AG10803 (cell line): ENCODE results near the gene ZBTB42.
"Not testable (repeated sequence)": the region's sequence is repeated elsewhere in the genome, so short reads cannot be mapped to it uniquely, and the experiment has no call there.

Experiments
- DNase-seq: peaks from one replicate; pipeline ENCODE4 v3.0.0; 2010; ENCODE audit warnings: low read depth
- H3K4me3 ChIP-seq: 2 replicates; pipeline ENCODE4 v1.5.1; 2011; ENCODE audit warnings: mild to moderate bottlenecking, low read length, control low read depth
- TF ChIP-seq, protein P1 (sequence below): conservative IDR thresholded peaks from 2 replicates; pipeline ENCODE4 v1.5.1; 2011; ENCODE audit warnings: mild to moderate bottlenecking, low read length, control low read depth, inconsistent platforms

ZBTB42 gene

DNA sequence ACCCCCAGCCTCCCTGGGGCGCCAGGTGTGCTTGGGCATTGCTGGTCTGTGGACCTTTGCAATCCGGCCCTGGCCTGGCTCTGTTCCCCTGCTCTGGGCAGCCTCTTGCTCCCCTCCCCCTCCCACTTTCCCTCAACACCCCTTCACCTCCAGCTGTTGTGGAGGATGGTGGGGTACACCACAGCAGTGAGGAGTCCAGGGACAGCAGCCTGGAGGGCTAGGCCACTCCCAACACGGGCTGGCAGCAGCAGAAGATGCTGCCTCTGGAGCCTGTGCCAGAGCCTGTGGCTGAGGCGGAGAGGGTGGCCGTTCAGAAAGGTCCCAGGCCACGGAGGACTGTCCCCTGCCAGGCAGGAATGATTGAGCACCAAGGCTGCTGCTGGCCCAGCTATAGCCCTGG is 7.6 kb downstream of the ZBTB42 start:
- TF ChIP-seq, protein P1, sequence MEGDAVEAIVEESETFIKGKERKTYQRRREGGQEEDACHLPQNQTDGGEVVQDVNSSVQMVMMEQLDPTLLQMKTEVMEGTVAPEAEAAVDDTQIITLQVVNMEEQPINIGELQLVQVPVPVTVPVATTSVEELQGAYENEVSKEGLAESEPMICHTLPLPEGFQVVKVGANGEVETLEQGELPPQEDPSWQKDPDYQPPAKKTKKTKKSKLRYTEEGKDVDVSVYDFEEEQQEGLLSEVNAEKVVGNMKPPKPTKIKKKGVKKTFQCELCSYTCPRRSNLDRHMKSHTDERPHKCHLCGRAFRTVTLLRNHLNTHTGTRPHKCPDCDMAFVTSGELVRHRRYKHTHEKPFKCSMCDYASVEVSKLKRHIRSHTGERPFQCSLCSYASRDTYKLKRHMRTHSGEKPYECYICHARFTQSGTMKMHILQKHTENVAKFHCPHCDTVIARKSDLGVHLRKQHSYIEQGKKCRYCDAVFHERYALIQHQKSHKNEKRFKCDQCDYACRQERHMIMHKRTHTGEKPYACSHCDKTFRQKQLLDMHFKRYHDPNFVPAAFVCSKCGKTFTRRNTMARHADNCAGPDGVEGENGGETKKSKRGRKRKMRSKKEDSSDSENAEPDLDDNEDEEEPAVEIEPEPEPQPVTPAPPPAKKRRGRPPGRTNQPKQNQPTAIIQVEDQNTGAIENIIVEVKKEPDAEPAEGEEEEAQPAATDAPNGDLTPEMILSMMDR = no peak
- no peak for DNase-seq
- H3K4me3 ChIP-seq = no peak overlapping the region

DNA sequence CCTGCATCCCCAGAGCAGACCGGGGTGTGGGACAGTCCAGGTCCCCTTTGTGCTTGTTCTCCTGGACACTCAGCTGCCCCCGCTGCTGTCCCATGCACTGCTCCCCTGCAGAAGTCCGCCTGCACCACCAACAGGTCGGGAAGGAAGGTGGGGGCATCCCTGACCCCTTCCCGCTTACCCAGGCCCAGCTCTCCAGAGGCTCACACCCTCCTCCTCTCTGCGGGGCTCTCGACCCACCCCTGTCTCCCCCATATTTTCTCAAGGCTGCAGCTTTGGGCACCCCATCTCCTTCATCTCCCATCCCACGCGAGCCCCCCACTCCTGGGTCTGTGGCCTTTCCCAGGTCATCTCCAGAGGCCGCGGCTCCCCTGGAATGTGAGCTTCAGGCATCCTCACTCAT is 9.4 kb downstream of the ZBTB42 start:
- TF ChIP-seq, protein P1 = no peak

DNA sequence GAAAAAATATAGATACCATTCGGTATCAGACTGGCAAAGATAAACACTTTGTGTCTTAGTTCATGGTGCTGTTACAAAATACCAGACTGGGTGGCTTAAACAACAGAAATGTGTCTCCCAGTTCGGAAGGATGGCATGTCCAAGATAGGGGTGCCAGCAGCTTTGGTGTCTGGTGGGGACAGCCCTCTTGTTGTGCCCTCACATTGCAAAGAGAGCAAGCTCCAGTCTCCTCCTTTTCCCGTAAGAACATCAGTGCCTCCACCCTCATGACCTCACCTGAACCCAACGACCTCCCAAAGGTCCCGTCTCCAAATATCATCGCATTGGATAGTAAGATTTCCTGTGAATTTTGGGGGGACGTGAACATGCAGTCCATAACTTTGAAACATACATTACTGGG is 12.4 kb downstream of the ZBTB42 start:
- no peak overlapping the region for H3K4me3 ChIP-seq
- TF ChIP-seq, protein P1 = no peak
- DNase-seq = no peak

More for the DNA sequence above, 9.4 kb downstream of the ZBTB42 start:
- no peak overlapping the region for H3K4me3 ChIP-seq
- DNase-seq = no peak

GRCh38 chr14:104814701-104815100 is 13.8 kb downstream of the ZBTB42 start:
- peak overlapping the region; percentile 90 for H3K4me3 ChIP-seq
- not testable (repeated sequence) for DNase-seq

DNA sequence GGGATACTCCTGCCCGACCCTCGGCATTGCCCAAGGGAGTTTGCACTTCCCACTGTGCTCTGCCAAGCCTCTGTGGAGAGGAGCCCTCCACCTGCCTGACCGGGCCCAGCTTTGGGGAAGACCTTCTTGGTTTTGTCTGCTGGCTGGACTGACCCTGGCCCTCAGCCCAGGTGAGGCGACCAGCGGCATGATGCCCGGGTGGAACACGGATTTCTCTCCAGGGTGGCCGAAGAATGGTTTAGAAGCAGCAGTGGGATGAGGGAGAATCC is 15.6 kb downstream of the ZBTB42 start:
- no peak for DNase-seq
- TF ChIP-seq, protein P1 = no peak
- peak overlapping the region; percentile 90 for H3K4me3 ChIP-seq

GRCh38 chr14:104817930-104818713 is 17.2 kb downstream of the ZBTB42 start:
- no peak overlapping the region for H3K4me3 ChIP-seq
- DNase-seq = no peak
- TF ChIP-seq, protein P1 = no peak

GRCh38 chr14:104818714-104819161 is 17.8 kb downstream of the ZBTB42 start:
- H3K4me3 ChIP-seq = no peak overlapping the region
- DNase-seq = no peak
- TF ChIP-seq, protein P1 = no peak
